PC-3 (cell line): ENCODE results near the gene OSBPL6.

Experiments used
- CTCF ChIP-seq: fragments of 300-600 bp; sonication (generic); conservative IDR thresholded peaks from 2 replicates; pipeline ENCODE4 v1.5.1; 2017; ENCODE audit warnings: antibody characterized with exemption, low read depth, mild to moderate bottlenecking, low read length
- EZH2 ChIP-seq: fragments of 300-600 bp; sonication (generic); IDR thresholded peaks from one replicate; pipeline ENCODE4 v1.6.1; 2017; ENCODE audit warnings: antibody characterized with exemption, mild to moderate bottlenecking, low read length; ENCODE audit not compliant: unreplicated experiment
- EZH2phosphoT487 ChIP-seq: fragments of 300-600 bp; sonication (generic); IDR thresholded peaks from 2 replicates; pipeline ENCODE4 v1.6.1; 2018; ENCODE audit warnings: mild to moderate bottlenecking, antibody characterized with exemption, low read length, borderline replicate concordance

DNA sequence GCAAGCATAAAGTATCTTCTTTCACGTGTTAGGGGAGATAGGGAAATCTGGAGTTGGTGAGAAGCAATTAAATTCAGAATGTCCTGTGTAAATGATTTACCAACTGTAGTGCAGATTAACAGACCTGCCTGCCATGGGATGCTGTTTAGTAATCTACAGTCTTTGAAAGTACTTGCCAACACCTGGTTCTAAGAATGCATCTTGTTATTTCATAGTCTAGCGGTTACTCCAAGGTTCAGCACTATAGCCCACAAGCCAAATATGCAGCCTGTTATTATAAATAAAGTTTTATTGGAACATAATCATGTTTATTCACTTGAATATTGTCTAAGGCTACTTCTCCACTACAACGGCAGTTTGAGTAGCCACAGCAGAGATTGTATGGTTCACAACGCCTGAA, 100.8 kb downstream of the OSBPL6 start:
- TF ChIP-seq CTCF (no peak), EZH2 (no peak), EZH2phosphoT487 (no peak)
